Sigmoid colon (tissue), 4 donors: ENCODE results near the gene ENHO.

ENCODE experiments used
- EP300 ChIP-seq, 4 donors: sonication (generic); formaldehyde crosslinking; IDR thresholded peaks; one replicate each; pipeline ENCODE4 v1.6.1; 2017; ENCODE audit warnings: antibody characterized with exemption in 4 of 4
- POLR2A ChIP-seq, 2 donors: fragments of 450-650 bp; IDR thresholded peaks; one replicate each; pipeline ENCODE4 v1.6.1; 2016; ENCODE audit warnings: antibody characterized with exemption in 2 of 2, mild to moderate bottlenecking in 2 of 2, moderate library complexity in 2 of 2
- POLR2AphosphoS5 ChIP-seq, 4 donors: sonication (generic); formaldehyde crosslinking; IDR thresholded peaks; one replicate each; pipeline ENCODE4 v1.6.1; 2017; ENCODE audit warnings: antibody characterized with exemption in 4 of 4
- TF ChIP-seq, protein P1 (sequence below), 4 experiments: fragments of 450-650 bp in 3 of 4; fragments of 200-600 bp in 1 of 4; IDR thresholded peaks; one replicate each; pipeline ENCODE4 v1.5.1; 2016 to 2019; ENCODE audit warnings: antibody characterized with exemption in 4 of 4, mild to moderate bottlenecking in 3 of 4, moderate library complexity in 2 of 4

DNA sequence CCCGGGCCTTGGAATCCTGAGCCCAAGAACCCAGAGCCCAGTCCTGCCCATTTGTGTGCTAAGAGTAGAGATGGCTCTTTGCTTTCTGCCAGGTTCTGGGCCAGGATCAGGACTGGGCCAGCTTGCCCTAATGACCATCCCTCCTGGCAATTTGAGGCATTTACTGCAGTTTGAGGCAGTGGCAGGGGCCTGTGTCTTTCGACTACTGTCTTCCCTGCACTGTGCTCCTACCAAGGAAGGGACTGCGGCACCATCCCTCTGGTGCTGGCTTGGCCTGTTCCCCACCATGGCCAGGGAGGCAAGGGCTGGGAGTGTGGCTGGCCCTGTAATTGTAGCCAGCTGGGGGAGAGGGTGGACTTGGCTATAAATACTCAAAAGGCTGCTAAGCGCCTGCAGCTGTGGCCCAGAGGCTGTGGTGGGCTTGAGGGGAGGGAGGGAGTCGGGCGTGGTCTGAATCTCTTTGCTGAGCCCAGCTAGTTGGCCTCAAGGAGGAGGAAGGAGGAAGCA lies 4.6 kb downstream of the ENHO start:
- TF ChIP-seq, protein P1, sequence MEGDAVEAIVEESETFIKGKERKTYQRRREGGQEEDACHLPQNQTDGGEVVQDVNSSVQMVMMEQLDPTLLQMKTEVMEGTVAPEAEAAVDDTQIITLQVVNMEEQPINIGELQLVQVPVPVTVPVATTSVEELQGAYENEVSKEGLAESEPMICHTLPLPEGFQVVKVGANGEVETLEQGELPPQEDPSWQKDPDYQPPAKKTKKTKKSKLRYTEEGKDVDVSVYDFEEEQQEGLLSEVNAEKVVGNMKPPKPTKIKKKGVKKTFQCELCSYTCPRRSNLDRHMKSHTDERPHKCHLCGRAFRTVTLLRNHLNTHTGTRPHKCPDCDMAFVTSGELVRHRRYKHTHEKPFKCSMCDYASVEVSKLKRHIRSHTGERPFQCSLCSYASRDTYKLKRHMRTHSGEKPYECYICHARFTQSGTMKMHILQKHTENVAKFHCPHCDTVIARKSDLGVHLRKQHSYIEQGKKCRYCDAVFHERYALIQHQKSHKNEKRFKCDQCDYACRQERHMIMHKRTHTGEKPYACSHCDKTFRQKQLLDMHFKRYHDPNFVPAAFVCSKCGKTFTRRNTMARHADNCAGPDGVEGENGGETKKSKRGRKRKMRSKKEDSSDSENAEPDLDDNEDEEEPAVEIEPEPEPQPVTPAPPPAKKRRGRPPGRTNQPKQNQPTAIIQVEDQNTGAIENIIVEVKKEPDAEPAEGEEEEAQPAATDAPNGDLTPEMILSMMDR (IDR thresholded peaks at IDR 0.05): no peak
- TF ChIP-seq POLR2A (IDR thresholded peaks at IDR 0.05) (no peak), EP300 (IDR thresholded peaks at IDR 0.05) (no peak), POLR2AphosphoS5 (IDR thresholded peaks at IDR 0.05) (no peak)
